B cell (primary cell): ENCODE results near the gene RPTOR.

Experiments used
- CTCF ChIP-seq: fragments of 200-600 bp; IDR thresholded peaks from one replicate; pipeline ENCODE4 v1.8.0; 2022; ENCODE audit warnings: antibody characterized with exemption, mild to moderate bottlenecking
- EZH2 ChIP-seq: IDR thresholded peaks from 2 replicates; pipeline ENCODE4 v1.6.1; 2012; ENCODE audit warnings: borderline replicate concordance, low read depth, mild to moderate bottlenecking, moderate library complexity, low read length; ENCODE audit not compliant: insufficient read depth, poor library complexity, severe bottlenecking

- TF ChIP-seq CTCF (no peak), EZH2 (no peak)
These were observed 130.9 kb downstream of the RPTOR start for GRCh38 chr17:80675438-80676095.
